ENCODE results near the gene OGDHL.
"Not testable (repeated sequence)": the region's sequence is repeated elsewhere in the genome, so short reads cannot be mapped to it uniquely, and the experiment has no call there.

Gene OGDHL

GRCh38 chr10:49761789-49762565 lies at the start of gene OGDHL:
OGDHL (minus strand) TSS chr10:49762323; CDS start chr10:49758592, 3,731 bp downstream.
- peak; percentile 14 for DNase-seq

GRCh38 chr10:49803988-49804387 lies 41.9 kb upstream of the OGDHL start:
- DNase-seq, result no peak

GRCh38 chr10:49798275-49798674 lies 36.2 kb upstream of the OGDHL start:
- DNase-seq, result no peak

- DNase-seq, result no peak
These were observed 29.0 kb upstream of the OGDHL start for GRCh38 chr10:49791100-49791499.

GRCh38 chr10:49784681-49785080 lies 22.6 kb upstream of the OGDHL start:
- DNase-seq, result no peak

- no peak for DNase-seq
These were observed 21.5 kb upstream of the OGDHL start for GRCh38 chr10:49783645-49784044.

- no peak for DNase-seq
These were observed 19.1 kb upstream of the OGDHL start for GRCh38 chr10:49781247-49781646.

GRCh38 chr10:49778197-49778596 lies 16.1 kb upstream of the OGDHL start:
- no peak for DNase-seq

GRCh38 chr10:49776851-49777250 lies 14.7 kb upstream of the OGDHL start:
- no peak for DNase-seq

GRCh38 chr10:49775014-49775413 lies 12.9 kb upstream of the OGDHL start:
- no peak for DNase-seq

GRCh38 chr10:49772944-49773343 lies 10.8 kb upstream of the OGDHL start:
- DNase-seq, result not testable (repeated sequence)

- not testable (repeated sequence) for DNase-seq
These were observed 8.9 kb upstream of the OGDHL start for GRCh38 chr10:49771046-49771445.

GRCh38 chr10:49769692-49770091 lies 7.6 kb upstream of the OGDHL start:
- DNase-seq, result no peak

GRCh38 chr10:49768731-49769130 lies 6.6 kb upstream of the OGDHL start:
- no peak for DNase-seq

GRCh38 chr10:49768329-49768728 lies 6.2 kb upstream of the OGDHL start:
- DNase-seq, result no peak

GRCh38 chr10:49767752-49768151 lies 5.6 kb upstream of the OGDHL start:
- no peak for DNase-seq

GRCh38 chr10:49766484-49766883 lies 4.4 kb upstream of the OGDHL start:
- DNase-seq, result no peak

GRCh38 chr10:49762566-49762877 lies 399 bp upstream of the OGDHL start:
- DNase-seq, result no peak

GRCh38 chr10:49761201-49761788 lies 828 bp downstream of the OGDHL start:
- DNase-seq, result no peak

- no peak for DNase-seq
These were observed 1.3 kb downstream of the OGDHL start for GRCh38 chr10:49760789-49761188.

- no peak for DNase-seq
These were observed 2.2 kb downstream of the OGDHL start for GRCh38 chr10:49759787-49760551.

GRCh38 chr10:49758249-49758930 lies 3.7 kb downstream of the OGDHL start:
- DNase-seq, result no peak

- no peak for DNase-seq
These were observed 5.5 kb downstream of the OGDHL start for GRCh38 chr10:49756641-49757040.

Measured in CD4-positive, alpha-beta T cell treated with Interleukin-10 for 1 hour (primary cell).